Dedifferentiated amniotic fluid mesenchymal stem cell (primary cell): Measurements from ENCODE around the gene VAV3.
"Not testable (repeated sequence)": the region's sequence is repeated elsewhere in the genome, so short reads cannot be mapped to it uniquely, and the experiment has no call there.

ENCODE experiments used
- DNase-seq: peaks from one replicate; pipeline ENCODE4 v3.0.0-alpha.2; 2016; ENCODE audit errors: extremely low spot score

The VAV3 gene

DNA sequence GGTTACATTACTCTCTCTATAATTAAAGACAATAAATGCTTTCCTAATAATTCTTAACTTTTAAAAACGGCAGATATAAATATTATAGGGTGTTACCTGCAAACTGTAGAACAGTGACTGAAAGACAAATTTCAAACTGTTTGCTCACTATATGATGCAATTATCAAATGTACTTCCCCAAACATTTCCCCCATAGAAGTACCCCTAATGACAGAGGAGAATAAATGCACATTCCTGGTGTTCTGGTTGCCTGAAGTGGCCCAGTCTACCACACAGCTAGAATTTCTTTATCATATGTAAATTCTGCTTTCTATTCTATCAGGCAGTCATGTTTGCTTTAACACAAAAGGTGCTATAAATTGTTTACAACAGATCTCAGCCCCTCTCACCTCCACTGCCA, 70.4 kb downstream of the VAV3 start:
- DNase-seq = no peak

DNA sequence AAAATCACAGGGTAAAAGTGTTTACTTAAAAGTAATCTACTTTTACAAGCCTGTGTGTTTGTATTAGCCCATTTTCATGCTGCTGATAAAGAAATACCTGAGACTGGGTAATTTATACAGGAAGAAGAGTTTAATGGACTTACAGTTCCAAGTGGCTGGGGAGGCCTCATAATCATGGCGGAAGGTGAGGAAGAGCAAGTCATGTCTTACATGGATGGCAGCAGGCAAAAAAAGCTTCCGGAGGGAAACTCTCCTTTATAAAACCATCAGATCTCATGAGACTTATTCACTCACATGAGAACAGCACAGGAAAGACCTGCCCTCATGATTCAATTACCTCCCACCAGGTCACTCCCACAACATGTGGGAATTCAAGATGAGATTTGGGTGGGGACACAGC, 71.6 kb downstream of the VAV3 start:
- not testable (repeated sequence) for DNase-seq

DNA sequence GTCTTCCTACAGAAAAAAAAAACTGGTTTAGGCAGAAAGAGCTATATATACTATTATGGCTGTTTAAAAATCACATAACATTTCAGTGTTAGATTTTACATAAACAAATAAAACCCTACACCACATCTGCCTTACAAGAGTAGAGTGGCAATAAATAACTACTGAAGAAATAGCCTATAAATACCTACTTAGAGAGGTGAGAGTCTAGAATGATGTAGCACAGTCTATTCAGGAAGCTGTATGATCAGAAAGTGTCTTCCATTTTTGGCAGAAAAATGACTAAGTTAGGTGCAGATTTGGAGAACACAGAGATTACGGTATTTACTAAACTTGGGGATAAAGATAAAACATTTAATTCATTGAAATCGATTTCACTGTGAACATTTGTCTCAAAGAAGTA, 75.5 kb downstream of the VAV3 start:
- no peak for DNase-seq

DNA sequence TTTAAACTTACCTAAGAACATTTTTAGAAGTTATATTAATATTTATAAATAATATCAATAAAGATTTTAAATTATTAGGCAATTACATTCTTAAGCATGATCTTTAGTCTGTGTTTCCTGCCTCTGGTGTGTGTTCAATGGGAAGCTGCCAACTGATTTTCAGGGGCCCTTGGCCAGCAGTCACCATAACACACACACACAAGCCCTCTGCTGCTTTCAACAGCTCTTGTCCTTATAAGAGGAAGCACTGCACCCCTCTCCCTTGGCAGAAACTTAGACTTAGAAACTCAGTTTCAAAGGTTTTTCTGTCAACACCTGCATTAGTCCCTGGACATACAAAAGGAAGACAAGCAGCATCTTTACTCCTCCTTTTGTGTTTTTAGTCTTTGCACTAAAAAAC, 81.4 kb downstream of the VAV3 start:
- no peak for DNase-seq

DNA sequence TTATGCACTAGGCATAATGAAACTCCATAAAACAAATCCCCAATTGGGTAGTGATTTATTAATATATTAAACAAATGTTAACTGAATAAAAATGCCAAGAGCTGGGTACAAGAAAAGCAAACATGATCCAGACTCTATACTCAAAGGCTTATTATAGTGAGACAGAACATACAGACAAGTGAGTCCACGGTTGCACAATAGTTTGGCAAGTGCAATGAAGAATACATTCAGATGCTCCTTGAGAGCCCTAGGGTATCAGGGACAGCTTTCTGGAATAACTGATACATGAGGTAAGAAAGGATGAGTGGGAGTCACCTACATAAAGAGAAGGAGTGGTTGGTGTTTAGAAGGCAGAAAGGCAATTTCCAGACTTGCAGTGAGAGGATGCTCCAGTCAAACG, 85.1 kb downstream of the VAV3 start:
- no peak for DNase-seq

DNA sequence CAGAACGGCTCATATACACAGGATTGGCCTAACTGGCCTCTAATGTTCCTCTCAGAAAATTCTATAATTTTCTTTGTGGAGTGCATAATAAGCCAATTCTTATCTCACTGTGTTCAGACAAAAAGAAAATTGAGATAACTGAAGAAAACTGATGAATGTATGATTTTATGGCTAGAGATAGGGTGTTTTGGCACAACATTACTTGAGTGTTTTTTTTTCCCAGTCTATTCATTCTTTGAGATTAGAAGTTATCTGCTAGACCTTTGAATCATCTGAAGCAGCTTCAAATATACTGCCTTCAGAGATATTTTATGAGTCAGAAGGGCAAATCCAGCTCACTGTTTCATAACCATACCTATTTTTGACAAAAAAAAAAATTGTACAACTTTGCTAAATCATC, 85.6 kb downstream of the VAV3 start:
- DNase-seq = no peak

DNA sequence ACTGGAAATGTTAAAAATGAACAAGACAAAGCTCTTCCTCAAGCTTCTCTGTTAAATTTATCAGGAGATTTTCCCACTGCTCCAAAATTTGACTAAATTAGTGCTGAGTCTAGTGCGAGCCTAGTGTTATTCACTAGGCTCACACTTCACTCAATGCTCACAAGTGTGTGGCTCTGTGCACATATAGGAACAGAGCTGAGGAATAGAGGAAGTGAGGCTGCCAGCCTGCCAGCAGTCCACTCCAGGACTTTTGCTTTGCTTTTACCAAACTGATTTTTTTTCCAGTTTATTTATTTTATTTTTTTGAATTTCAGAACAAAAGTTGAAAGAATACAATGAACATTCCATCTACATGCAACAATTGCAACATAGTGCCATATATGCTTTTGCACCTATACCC, 87.2 kb downstream of the VAV3 start:
- DNase-seq = no peak

DNA sequence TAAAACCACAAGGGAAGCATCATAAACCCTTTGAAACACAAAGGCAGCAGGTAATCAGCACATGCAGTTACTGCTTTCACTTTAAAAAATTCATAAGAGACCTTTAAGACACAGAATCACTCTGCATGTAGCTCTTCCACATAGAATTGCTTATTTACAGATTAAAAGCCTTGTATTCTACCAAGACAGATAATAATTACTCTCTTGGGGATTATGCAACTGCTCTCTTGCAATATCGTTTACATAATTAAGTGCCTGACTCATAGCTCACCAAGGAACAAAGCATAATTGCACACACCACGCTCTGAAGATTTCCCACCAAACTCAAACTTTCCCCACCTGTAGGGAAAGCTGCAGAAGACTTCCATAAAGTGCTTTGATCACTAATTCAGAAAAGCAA, 87.9 kb downstream of the VAV3 start:
- DNase-seq = no peak

DNA sequence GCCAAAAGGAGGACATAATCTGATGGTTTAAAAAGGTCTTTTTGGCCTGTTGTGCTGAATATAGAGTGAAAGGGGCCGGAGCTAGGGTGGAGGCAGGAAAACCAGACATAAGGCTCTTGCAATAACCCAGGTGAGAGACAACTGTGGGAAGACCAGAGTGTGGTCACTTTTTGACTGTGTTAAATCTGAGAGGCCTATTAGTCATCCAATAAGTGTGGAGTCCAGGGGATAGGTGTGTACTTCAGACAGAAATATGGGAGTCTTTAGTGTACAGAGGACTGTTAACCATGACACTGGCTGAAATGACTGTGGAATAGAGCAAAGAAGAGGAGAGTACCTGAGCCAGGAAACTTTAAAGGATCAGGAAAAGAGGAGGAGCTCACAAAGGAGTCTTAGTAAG, 89.3 kb downstream of the VAV3 start:
- no peak for DNase-seq

DNA sequence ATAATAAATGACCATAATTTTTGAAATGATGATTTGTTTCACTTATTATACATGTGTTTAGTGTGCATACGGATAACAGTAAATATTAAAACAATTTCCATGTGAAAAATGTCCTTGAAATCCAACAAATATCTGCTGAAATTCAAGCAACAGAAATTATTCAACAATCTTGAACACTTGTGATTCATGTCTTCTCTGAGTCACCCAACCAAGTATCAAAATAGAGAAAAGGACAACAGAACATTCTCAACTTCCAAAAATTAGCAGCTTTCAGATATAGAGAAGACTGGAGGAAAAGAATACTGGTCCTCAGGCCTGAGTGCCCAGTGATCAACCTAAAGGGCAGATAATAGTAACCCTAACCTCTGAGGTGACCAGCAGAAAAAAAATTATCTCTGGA, 90.8 kb downstream of the VAV3 start:
- no peak for DNase-seq

DNA sequence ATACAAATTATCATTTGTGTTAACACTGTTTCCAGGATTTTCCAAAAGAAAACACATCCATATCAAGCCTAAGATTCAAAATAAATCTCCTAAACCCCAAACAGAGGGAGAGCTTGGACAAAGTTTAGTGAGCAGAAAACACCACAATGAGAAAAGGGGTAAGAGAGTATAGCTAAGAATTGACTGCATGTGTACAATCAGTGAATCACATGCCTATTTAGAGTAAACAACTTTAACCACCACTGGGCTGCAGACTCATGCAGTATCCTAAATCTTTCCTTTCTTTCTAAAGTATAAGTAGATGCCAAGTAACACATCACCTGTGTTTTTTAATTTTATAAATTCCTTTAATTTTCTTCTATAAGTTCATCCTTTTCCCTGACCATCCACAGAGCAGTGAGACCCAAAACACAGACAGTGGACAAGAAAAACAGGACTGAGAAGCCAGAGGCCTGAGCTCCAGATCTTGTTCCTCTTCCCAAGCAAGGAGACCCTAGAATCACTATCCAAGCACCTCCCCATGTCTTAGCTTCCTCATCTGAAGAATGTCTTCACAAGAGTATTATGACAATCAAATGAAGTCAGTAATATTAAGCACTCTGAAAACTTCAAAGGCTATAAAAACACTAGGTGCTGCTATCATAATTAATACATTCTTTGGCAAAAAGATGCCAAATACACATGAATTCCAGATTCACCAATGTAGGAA, 93.1 kb downstream of the VAV3 start:
- DNase-seq = no peak

DNA sequence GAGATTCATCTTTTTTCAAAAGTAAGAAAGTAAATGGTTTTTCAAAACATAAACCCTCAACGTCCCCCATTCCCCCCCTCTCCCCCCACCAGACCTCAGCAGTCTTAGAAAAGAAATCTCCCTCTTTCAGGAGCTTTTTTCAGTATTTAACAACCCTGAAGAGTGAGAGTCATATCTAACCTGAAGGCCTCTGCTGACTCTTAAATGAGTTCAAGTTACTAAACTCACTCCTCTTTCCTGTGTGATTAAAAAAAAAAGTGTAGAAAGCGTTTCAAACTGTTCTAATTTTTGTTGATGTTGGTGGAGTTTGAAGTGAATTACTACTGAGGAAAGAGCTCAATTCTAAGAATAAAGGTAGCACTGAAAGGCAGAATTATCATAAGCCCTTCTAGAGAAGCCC, 93.7 kb downstream of the VAV3 start:
- DNase-seq = no peak

DNA sequence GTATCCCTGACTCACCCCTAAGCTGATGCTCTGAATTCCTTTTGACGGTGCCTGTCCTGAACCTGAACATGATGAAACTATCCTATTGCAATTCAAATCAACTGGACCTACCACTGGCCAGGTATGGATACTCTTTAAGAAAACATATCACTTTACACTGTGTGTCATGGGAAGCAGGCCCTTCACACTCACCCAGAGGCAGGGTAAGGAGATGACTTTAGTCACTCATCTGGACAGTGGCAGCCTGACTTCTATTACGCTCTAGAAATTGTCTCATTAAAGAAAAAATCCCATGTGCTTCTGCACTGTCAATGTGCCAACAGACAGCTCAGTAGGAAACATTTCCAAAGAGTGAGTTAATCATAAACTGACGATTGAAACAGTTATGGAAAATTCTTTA, 94.3 kb downstream of the VAV3 start:
- no peak for DNase-seq

DNA sequence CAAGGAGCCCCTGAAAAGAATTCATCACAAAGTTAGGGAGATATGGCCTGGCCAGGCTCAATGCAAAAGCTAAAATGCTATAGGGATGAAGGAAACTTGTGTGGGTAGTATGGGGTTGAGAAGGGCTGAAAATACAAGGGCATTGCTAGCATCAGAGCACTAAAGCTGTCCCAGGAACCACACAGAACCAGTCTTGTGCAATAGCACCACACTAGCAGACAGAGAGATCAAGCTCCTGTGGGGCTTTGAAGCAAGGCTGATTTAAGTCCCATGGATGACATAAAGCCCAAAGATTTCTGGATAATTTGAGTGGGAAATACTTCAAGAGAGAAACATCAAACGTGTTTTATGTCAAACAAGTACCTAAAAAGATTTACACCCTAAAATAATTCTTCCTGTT, 97.1 kb downstream of the VAV3 start:
- DNase-seq = no peak

DNA sequence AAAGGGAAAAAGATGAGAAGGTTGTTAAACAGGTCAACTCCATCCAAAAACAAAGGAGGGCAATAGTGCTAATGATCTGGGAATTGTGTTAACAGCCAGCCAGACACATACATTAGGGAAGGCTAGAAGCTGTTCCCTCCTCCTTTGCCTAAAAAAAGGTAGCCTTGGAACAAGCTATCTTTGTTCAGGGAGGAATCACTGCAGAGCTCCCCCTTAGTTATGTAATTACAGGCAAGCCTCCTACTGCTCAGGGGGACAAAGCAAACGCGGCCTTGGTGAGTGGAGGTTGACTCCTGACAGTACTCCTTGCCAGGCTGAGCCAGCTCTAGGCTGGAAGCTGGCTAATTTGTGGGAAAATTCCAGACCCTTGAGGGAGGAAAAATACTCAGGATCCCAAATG, 97.6 kb downstream of the VAV3 start:
- DNase-seq = no peak

DNA sequence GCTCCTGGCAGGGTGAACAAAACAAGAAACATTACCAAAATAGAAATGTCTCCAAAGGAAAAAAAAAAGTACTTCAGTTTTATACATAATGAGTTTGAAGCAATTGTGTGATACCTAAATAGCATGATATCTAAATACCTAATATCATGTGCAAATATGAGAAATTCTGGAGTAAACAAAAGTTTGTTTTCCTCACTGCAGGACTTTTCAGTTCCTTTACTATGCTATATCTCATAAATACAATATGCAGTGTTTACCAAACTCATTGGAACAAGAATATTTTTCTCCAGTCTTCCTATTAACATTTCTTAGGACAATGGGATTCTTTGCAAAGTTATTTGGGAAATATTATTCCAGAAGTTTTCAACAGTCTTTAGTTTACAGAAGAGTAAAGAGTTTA, 98.1 kb downstream of the VAV3 start:
- DNase-seq = no peak

DNA sequence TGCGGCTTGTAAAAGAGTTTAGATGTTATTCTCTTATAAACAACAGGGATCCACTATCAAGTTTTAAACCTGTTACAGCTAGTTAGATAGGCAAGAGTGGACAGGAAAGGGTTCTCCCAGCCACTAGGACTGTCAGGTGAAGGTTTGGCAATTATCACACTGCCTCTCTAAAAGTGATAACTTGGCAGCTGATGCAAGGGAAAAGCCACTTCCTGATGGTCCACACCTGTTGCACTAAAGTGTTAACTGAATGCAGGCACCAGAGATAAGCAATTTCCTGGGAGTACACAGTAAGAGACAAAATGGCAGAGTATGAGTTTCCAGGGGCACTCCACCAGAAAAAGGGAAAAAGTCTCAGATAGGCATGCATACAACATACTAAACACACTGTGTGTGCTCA, 99.4 kb downstream of the VAV3 start:
- no peak for DNase-seq

DNA sequence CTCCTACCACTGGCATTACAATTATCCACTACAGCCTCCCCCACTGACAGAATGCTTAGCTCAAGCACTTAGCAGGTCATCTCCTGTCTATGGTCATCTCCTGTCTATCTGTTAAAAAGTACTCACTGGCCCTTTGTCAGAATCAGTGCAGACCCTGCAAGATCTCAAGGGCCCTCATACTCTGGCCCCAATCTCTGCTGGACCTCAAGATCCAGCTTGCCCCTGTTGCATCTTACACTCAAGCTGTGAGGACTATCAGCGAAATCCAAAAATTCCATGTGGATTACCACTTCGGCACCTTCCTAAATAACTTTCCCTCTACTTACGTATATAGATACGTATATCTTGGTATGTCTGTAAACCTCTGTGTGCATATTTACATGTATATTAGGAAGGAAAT, 101.6 kb downstream of the VAV3 start:
- no peak for DNase-seq

DNA sequence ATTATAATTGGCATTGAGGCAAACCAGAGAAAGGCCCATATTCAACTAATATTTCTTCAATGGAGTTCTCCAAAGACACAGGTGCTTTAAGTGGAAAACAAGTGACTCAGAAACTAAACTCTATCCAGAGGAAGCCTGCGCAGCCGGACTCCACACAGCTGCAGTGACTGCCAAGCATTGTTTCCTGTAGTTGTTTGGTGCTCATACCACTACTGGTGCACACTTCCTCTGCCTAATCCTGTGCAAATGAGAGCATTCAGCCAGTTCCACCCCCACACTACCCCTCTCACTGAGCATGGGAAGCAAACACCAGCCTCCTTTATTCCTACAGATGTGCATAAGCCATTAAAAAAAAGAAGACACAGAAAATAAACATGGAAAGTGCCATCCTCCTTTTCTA, 102.9 kb downstream of the VAV3 start:
- DNase-seq = no peak

DNA sequence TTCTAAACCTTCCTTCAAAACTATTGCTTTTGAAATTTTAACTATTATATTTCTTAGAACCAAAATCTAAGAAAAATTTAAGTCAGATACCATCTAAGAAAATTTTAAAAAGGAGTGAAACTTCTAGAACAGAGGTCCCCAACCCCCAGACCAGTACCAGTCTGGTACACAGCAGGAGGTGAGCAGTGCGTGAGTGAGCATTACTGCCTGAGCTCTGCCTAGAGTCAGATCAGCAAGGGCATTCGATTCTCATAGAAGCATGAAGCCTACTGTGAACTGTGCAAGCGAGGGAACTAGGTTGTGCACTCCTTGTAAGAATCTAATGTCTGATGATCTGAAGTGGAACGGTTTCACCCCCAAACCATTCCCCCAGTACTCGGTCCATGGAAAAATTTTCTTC, 106.7 kb downstream of the VAV3 start:
- DNase-seq = no peak

DNA sequence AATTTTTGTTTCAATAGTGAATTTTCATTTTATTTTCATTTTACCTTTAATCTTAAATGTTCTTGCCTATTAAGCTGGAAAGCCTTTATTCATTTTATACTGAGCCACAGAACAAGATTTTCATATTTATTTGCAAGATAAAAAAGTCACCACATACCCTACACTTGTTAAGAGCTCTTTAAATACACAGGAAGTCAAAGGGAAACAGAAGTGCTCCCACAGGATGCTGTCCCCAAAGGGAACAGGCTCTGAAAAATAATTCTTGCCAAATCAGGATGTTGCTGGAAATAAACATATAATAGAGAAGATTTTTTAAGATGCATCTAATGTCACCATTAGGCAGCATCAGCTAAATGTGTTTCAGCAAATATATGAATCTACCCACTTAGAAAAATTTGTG, 113.6 kb downstream of the VAV3 start:
- DNase-seq = no peak

DNA sequence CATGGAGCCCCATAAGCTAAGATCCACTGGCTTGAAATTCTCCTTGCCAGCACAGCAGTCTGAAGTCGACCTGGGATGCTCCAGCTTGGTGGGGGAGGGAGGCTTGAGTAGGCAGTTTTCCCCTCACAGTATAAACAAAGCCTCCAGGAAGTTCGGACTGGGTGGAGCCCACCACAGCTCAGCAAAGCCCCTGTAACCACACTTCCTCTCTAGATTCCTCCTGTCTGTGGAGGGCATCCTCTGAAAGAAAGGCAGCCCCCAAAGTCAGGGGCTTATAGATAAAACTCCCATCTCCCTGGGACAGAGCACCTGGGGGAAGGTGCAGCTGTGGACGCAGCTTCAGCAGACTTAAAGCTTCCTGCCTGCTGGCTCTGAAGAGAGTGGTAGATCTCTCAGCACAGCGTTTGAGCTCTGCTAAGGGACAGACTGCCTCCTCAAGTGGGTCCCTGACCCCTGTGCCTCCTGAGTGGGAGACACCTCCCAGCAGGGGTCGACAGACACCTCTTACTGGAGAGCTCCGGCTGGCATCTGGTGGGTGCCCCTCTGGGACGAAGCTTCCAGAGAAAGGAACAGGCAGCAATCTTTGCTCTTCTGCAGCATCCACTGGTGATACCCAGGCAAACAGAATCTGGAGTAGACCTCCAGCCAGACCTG, 120.3 kb downstream of the VAV3 start:
- DNase-seq = not testable (repeated sequence)

DNA sequence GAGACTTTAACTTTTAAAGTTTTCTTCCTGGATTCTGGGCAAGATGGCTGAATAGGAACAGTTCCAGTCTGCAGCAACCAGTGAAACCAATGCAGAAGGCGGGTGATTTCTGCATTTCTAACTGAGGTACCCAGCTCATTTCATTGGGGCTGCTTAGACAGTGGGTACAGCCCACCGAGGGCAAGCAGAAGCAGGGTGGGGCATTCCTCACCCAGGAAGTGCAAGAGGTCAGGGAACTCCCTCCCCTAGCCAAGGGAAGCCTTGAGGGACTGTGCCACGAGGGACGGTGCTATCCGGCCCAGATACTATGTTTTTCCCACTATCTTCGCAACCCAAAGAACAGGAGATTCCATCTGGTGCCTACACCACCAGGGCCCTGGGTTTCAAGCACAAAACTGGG, 121.0 kb downstream of the VAV3 start:
- DNase-seq = no peak

DNA sequence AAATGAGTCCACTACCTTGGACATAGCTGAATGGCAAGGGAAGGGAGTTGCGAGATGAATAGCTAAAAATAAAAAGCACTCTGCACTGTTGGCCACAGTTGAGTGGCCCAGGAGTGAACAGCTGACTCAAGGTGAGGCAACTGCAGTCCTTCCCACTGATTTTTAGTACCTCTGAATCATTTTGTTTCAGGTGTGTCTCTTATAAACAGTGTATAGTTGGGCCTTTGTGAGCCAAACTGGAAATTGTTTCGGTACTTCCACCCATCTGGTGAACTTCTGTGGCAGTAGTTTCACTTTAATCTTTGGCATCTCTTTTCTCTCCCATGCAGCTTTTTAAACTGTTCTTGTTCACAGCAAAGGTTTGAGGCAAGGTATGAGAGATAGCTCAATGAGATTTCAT, 122.7 kb downstream of the VAV3 start:
- no peak for DNase-seq
